Measurements from ENCODE around the gene TSHR.
"Not testable (repeated sequence)": the region's sequence is repeated elsewhere in the genome, so short reads cannot be mapped to it uniquely, and the experiment has no call there.

Gene TSHR

GRCh38 chr14:81091660-81092059, 136.2 kb downstream of the TSHR start:
- no peak for DNase-seq

GRCh38 chr14:81093651-81094050, 138.2 kb downstream of the TSHR start:
- no peak for DNase-seq

GRCh38 chr14:81095539-81095938, 140.1 kb downstream of the TSHR start:
- no peak for DNase-seq

- DNase-seq, result no peak
Measured at GRCh38 chr14:81096656-81097055, 141.2 kb downstream of the TSHR start.

GRCh38 chr14:81102217-81102616, 146.8 kb downstream of the TSHR start:
- no peak for DNase-seq

GRCh38 chr14:81103443-81103842, 148.0 kb downstream of the TSHR start:
- no peak for DNase-seq

- no peak for DNase-seq
Measured at GRCh38 chr14:81105378-81105777, 150.0 kb downstream of the TSHR start.

- no peak for DNase-seq
Measured at GRCh38 chr14:81105961-81106360, 150.5 kb downstream of the TSHR start.

- DNase-seq, result no peak
Measured at GRCh38 chr14:81110186-81110585, 154.8 kb downstream of the TSHR start.

- DNase-seq, result no peak
Measured at GRCh38 chr14:81113176-81113575, 157.8 kb downstream of the TSHR start.

GRCh38 chr14:81113945-81114820, 158.8 kb downstream of the TSHR start:
- DNase-seq, result not testable (repeated sequence)

- DNase-seq, result no peak
Measured at GRCh38 chr14:81120501-81120900, 165.1 kb downstream of the TSHR start.

GRCh38 chr14:81122326-81122725, 166.9 kb downstream of the TSHR start:
- no peak for DNase-seq

- no peak for DNase-seq
Measured at GRCh38 chr14:81123811-81124210, 168.4 kb downstream of the TSHR start.

GRCh38 chr14:81125536-81125935, 170.1 kb downstream of the TSHR start:
- DNase-seq, result no peak

GRCh38 chr14:81127785-81128184, 172.4 kb downstream of the TSHR start:
- DNase-seq, result no peak

GRCh38 chr14:81129242-81129641, 173.8 kb downstream of the TSHR start:
- DNase-seq, result no peak

- DNase-seq, result no peak
Measured at GRCh38 chr14:81132468-81132867, 177.0 kb downstream of the TSHR start.

- DNase-seq, result no peak
Measured at GRCh38 chr14:81133400-81133799, 178.0 kb downstream of the TSHR start.

GRCh38 chr14:81137316-81137715, 181.9 kb downstream of the TSHR start:
- DNase-seq, result no peak

GRCh38 chr14:81138429-81138828, 183.0 kb downstream of the TSHR start:
- no peak for DNase-seq

- no peak for DNase-seq
Measured at GRCh38 chr14:81141426-81141825, 186.0 kb downstream of the TSHR start.

GRCh38 chr14:81143793-81144192, 188.4 kb downstream of the TSHR start:
- no peak for DNase-seq

- DNase-seq, result no peak
Measured at GRCh38 chr14:81144824-81145603, 189.6 kb downstream of the TSHR start.
